ENCODE measurements around the gene CHML. TPM values are rescaled to one million over a fixed set of nuclear protein-coding genes. Genes with fewer than 3 reads are reported as not detected.

Gene CHML
- total RNA-seq, 6 experiments from 2014 or later, result 2.3 to 6.0 (median 3.9) TPM

- intact Hi-C loops (cut with DNase I), result loop anchor here in 1 of 2 donors (10.0 kb wide), 1 partner anchor 204 kb away; no protein-coding TSS in a partner anchor
- Histone ChIP-seq H3K4me1 (peaks cover 0 to 22% (median 1%) of the 10 kb centered on the region in 4 donors), H3K9me3 (no peaks in the 10 kb centered on the region), H3K36me3 (peaks cover 0 to 6% (median 0%) of the 10 kb centered on the region in 4 donors), H3K27me3 (no peaks in the 10 kb centered on the region), H3K27ac (peak overlapping the region in 1 of 3 donors; percentile 34), H3K4me3 (no peak overlapping the region)
- DNase-seq, result no peak
- WGBS (ENCODE audit: insufficient coverage, low coverage, low lambda C conversion rate, missing lambda C conversion rate), result 96% methylated on average over 1 of the region's 1 CpG
- TF ChIP-seq CTCF (IDR thresholded peaks at IDR 0.05) (no peak), POLR2A (IDR thresholded peaks at IDR 0.05) (no peak)
- ATAC-seq, result no peak
These were observed 9.7 kb downstream of the CHML start for GRCh38 chr1:241630476-241630875.

- peaks cover 0 to 2% (median 0%) of the 10 kb centered on the region in 4 donors for H3K36me3 ChIP-seq
- intact Hi-C loops (cut with DNase I), result loop anchor here in 1 of 2 donors (10.0 kb wide), 1 partner anchor 205 kb away; no protein-coding TSS in a partner anchor
- H3K9me3 ChIP-seq, result no peaks in the 10 kb centered on the region
- TF ChIP-seq CTCF (IDR thresholded peaks at IDR 0.05) (no peak), POLR2A (IDR thresholded peaks at IDR 0.05) (no peak)
- no peak overlapping the region for H3K27ac ChIP-seq
- H3K4me3 ChIP-seq, result no peak overlapping the region
- H3K4me1 ChIP-seq, result peaks cover 0 to 22% (median 1%) of the 10 kb centered on the region in 4 donors
- no peaks in the 10 kb centered on the region for H3K27me3 ChIP-seq
- ATAC-seq (no peak), DNase-seq (no peak)
These were observed 10.2 kb downstream of the CHML start for GRCh38 chr1:241630005-241630404.

GRCh38 chr1:241627453-241628259, 12.5 kb downstream of the CHML start:
- Histone ChIP-seq H3K9me3 (no peaks in the 10 kb centered on the region), H3K36me3 (no peaks in the 10 kb centered on the region), H3K27me3 (no peaks in the 10 kb centered on the region), H3K4me1 (peaks cover 0 to 30% (median 0%) of the 10 kb centered on the region in 4 donors), H3K27ac (peak overlapping the region; percentile 32 to 78 (median 54)), H3K4me3 (no peak overlapping the region)
- DNase-seq (no peak), ATAC-seq (peak; percentile 81 to 90 (median 84))
- TF ChIP-seq CTCF (IDR thresholded peaks at IDR 0.05), result peak; percentile 68 to 84 (median 74)
- no peak for TF ChIP-seq POLR2A (IDR thresholded peaks at IDR 0.05)
- WGBS (ENCODE audit: insufficient coverage, low coverage, low lambda C conversion rate, missing lambda C conversion rate), result 11% methylated on average over 9 of the region's 9 CpGs
- intact Hi-C loops (cut with DNase I), result no loop called here

- TF ChIP-seq POLR2A (IDR thresholded peaks at IDR 0.05) (no peak), CTCF (IDR thresholded peaks at IDR 0.05) (no peak)
- DNase-seq (no peak), ATAC-seq (no peak)
- Histone ChIP-seq H3K4me1 (peaks cover 0 to 32% (median 0%) of the 10 kb centered on the region in 4 donors), H3K9me3 (no peaks in the 10 kb centered on the region), H3K27me3 (no peaks in the 10 kb centered on the region), H3K27ac (no peak overlapping the region), H3K4me3 (no peak overlapping the region), H3K36me3 (no peaks in the 10 kb centered on the region)
- WGBS (ENCODE audit: insufficient coverage, low coverage, low lambda C conversion rate, missing lambda C conversion rate), result 66% methylated on average over 2 of the region's 2 CpGs
- intact Hi-C loops (cut with DNase I), result no loop called here
These were observed 15.2 kb downstream of the CHML start for GRCh38 chr1:241624935-241625334.

Data from right lobe of liver (tissue), 6 donors.